Activated CD4-positive, alpha-beta T cell treated with anti-CD3 and anti-CD28 coated beads, Interleukin-2, amount 10 ng/mL, durations not matched to agents 7 days and 5 days (primary cell): Measurements from ENCODE around the gene KLK15. TPM values are rescaled to one million over a fixed set of nuclear protein-coding genes. Genes with fewer than 3 reads are reported as not detected.
"Not testable (repeated sequence)": the region's sequence is repeated elsewhere in the genome, so short reads cannot be mapped to it uniquely, and the experiment has no call there.

Experiments used
- CTCF ChIA-PET: fragments of 350-600 bp; sonication (Branson Sonifier 250); formaldehyde crosslinking; loops from one replicate; lab custom pipeline; 2021; ENCODE audit warnings: antibody characterized with exemption; lab: Charles Lee
- POLR2A ChIA-PET: fragments of 350-600 bp; sonication (Branson Sonifier 250); formaldehyde crosslinking; loops from one replicate; lab custom pipeline; 2021; ENCODE audit warnings: antibody characterized with exemption; lab: Charles Lee
- DNase-seq: peaks from one replicate; pipeline ENCODE4 v3.0.0-alpha.2; 2020
- H3K27ac Mint-ChIP-seq: one replicate; pipeline ENCODE4 v1.8.0; 2021; ENCODE audit warnings: mild to moderate bottlenecking, moderate library complexity, mixed read lengths
- H3K27me3 Mint-ChIP-seq: one replicate; pipeline ENCODE4 v1.8.0; 2021; ENCODE audit warnings: mixed read lengths
- H3K36me3 Mint-ChIP-seq: one replicate; pipeline ENCODE4 v1.8.0; 2021; ENCODE audit warnings: low read depth, mixed read lengths
- H3K4me1 Mint-ChIP-seq: one replicate; pipeline ENCODE4 v1.8.0; 2021; ENCODE audit warnings: mixed read lengths
- H3K4me3 Mint-ChIP-seq: one replicate; pipeline ENCODE4 v1.8.0; 2021; ENCODE audit warnings: mild to moderate bottlenecking, moderate library complexity, mixed read lengths
- H3K9me3 Mint-ChIP-seq: one replicate; pipeline ENCODE4 v1.8.0; 2021; ENCODE audit warnings: mixed read lengths
- total RNA-seq, 2 experiments: library from RNA; stranded (reverse); gene quantifications; one replicate each; pipeline ENCODE4 v1.2.3, GENCODE V29; 2021

Gene KLK15
- total RNA-seq, 2 experiments from 2014 or later: not detected

DNA sequence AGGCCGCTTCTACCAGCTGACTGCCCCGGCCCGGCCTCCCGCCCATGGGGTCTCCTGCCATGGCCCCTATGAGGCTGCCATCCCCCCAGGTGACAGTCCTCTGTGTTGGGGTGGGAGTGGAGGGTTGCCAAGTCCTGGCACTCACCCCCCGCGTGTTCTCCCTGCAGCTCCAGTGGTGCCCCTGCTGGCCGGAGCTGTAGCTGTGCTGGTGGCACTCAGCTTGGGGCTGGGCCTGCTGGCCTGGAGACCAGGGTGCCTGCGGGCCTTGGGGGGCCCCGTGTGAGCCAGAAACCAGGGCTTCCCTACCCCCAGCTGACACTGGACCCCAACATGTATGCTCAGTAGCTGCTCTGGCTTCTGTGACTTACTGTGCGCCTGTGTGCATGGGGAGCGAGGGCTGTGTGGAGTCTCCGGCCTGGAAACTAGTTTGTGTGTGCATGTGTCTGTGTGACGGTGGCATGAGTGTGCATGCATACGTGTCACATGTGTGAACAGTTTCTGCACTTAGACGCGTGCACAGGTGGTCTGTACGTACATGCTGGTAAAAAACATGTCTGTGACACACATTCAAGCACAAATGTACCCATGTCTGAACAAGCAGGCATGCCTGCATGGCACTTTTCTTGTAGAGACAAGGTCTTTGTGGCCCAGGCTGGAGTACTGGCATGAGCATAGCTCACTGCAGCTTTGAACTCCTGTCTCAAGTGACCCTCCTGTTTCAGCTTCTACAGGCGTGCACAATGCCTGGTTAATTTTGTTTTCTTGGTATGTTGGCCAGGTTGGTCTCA, 38.3 kb downstream of the KLK15 start:
- no peaks in the 10 kb centered on the region for H3K9me3 Mint-ChIP-seq
- no peak overlapping the region for H3K4me3 Mint-ChIP-seq
- ChIA-PET CTCF (interaction anchor here (1.4 to 1.7 kb wide), 2 partner anchors 9 to 11 kb away, joined by 3 to 8 read pairs; no protein-coding TSS in a partner anchor), POLR2A (no interaction called here)
- H3K36me3 Mint-ChIP-seq: peaks cover 6% of the 10 kb centered on the region
- no peak overlapping the region for H3K27ac Mint-ChIP-seq
- DNase-seq: no peak
- peaks cover 4% of the 10 kb centered on the region for H3K4me1 Mint-ChIP-seq
- no peaks in the 10 kb centered on the region for H3K27me3 Mint-ChIP-seq

DNA sequence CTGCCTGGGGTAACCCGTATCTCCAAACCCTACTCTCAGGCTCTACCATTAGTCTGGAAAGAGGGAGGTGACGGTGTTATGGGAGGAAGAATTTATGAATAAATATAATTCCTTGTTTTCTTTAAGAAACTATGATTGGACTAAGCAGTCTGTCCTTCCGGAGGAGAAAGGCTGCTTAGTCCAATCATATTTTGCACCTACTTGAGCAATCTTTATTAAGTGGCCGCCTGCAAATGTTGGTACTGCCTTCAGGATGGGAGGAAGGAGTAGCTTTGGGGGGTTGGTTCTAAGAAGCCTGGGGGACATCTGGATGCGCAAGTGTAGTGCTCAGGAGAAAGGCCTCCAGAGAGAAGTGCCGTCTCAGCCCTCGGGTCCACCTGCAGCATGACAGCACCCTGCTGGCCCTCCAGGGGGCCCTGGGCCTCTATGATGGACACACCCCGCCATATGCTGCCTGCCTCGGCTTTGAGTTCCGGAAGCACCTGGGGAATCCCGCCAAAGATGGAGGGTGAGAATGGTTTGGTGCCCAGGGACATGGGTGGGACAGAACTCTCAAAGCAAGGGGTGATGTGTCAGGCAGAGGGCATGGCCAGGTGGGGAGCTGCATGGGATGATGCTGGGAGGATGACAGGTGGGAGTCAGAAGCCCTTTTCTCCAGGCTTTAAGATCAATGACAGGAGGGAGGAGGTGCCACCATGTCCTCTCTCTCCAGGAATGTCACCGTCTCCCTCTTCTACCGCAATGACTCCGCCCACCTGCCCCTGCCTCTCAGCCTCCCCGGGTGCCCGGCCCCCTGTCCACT, 39.1 kb downstream of the KLK15 start:
- Mint-ChIP-seq H3K27ac (peak overlapping the region; percentile 42), H3K9me3 (no peaks in the 10 kb centered on the region), H3K4me1 (peaks cover 2% of the 10 kb centered on the region), H3K36me3 (peaks cover 5% of the 10 kb centered on the region), H3K27me3 (no peaks in the 10 kb centered on the region), H3K4me3 (no peak overlapping the region)
- ChIA-PET POLR2A (no interaction called here), CTCF (interaction anchor here (1.4 to 1.8 kb wide), 3 partner anchors 10 to 13 kb away, joined by 3 to 8 read pairs (median 5); no protein-coding TSS in a partner anchor)
- DNase-seq: no peak

GRCh38 chr19:50793558-50794065, 39.8 kb downstream of the KLK15 start:
- ChIA-PET CTCF (interaction anchor here (1.8 kb wide), 1 partner anchor 12 kb away, joined by 5 read pairs; no protein-coding TSS in a partner anchor), POLR2A (no interaction called here)

GRCh38 chr19:50792272-50793250, 40.8 kb downstream of the KLK15 start:
- Mint-ChIP-seq H3K9me3 (no peaks in the 10 kb centered on the region), H3K27me3 (no peaks in the 10 kb centered on the region), H3K27ac (no peak overlapping the region), H3K4me3 (no peak overlapping the region), H3K4me1 (peaks cover 2% of the 10 kb centered on the region), H3K36me3 (no peaks in the 10 kb centered on the region)
- ChIA-PET CTCF (interaction anchor here (0.7 to 1.8 kb wide), 2 partner anchors 11 to 380 kb away, joined by 4 to 5 read pairs; no protein-coding TSS in a partner anchor), POLR2A (no interaction called here)
- DNase-seq: no peak

More at GRCh38 chr19:50793558-50794065, 39.8 kb downstream of the KLK15 start:
- Mint-ChIP-seq H3K36me3 (peaks cover 5% of the 10 kb centered on the region), H3K4me3 (no peak overlapping the region), H3K27ac (no peak overlapping the region), H3K27me3 (no peaks in the 10 kb centered on the region), H3K4me1 (peaks cover 2% of the 10 kb centered on the region), H3K9me3 (no peaks in the 10 kb centered on the region)
- no peak for DNase-seq

GRCh38 chr19:50791594-50792271, 41.6 kb downstream of the KLK15 start:
- DNase-seq: no peak
- no peaks in the 10 kb centered on the region for H3K9me3 Mint-ChIP-seq
- no peaks in the 10 kb centered on the region for H3K36me3 Mint-ChIP-seq
- ChIA-PET CTCF (no interaction called here), POLR2A (no interaction called here)
- H3K4me1 Mint-ChIP-seq: peaks cover 2% of the 10 kb centered on the region
- H3K27me3 Mint-ChIP-seq: no peaks in the 10 kb centered on the region
- no peak overlapping the region for H3K4me3 Mint-ChIP-seq
- no peak overlapping the region for H3K27ac Mint-ChIP-seq

DNA sequence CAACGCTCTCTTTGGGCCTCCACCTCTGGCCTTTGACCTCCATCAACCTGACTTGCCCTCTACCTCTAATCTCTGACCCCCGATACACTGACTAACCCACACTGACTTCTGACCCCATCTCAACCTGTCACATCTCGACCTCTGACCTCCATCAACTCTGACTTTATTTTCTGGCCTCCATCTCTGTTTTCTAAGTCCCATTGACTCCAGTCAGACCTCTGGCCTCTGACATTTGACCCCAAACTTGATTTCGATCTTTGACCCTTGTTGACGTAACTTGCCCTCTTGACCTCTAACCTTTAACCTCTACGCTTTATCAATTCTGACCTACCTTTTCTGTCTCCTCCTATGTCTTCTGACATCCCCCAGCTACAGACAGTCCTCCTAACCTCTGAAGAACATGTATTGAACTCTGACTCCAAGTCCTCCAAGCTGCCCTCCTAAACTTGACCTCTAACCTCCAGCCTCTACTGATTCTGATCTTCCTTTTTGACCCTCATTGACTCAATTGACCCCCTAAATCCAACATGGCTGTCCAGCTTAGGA, 42.4 kb downstream of the KLK15 start:
- Mint-ChIP-seq H3K4me1 (peaks cover 2% of the 10 kb centered on the region), H3K36me3 (no peaks in the 10 kb centered on the region), H3K27me3 (no peaks in the 10 kb centered on the region), H3K4me3 (no peak overlapping the region), H3K9me3 (no peaks in the 10 kb centered on the region), H3K27ac (no peak overlapping the region)
- ChIA-PET CTCF (no interaction called here), POLR2A (no interaction called here)
- no peak for DNase-seq

GRCh38 chr19:50790396-50790795, 43.0 kb downstream of the KLK15 start, which contains the start of gene ACP4:
Gene ACP4 (plus strand): TSS chr19:50790415. CDS start chr19:50790415, 0 bp downstream.
- ChIA-PET POLR2A (no interaction called here), CTCF (no interaction called here)
- Mint-ChIP-seq H3K4me1 (peaks cover 2% of the 10 kb centered on the region), H3K27ac (no peak within 1 kb of the TSS), H3K4me3 (no peak within 1 kb of the TSS), H3K9me3 (no peaks in the 10 kb centered on the region), H3K36me3 (no peaks in the 10 kb centered on the region), H3K27me3 (no peaks in the 10 kb centered on the region)
- no peak for DNase-seq

- Mint-ChIP-seq H3K4me3 (no peak overlapping the region), H3K36me3 (no peaks in the 10 kb centered on the region), H3K27me3 (peaks cover 11% of the 10 kb centered on the region), H3K4me1 (peaks cover 11% of the 10 kb centered on the region), H3K27ac (peak overlapping the region; percentile 31), H3K9me3 (no peaks in the 10 kb centered on the region)
- no peak for DNase-seq
- ChIA-PET POLR2A (no interaction called here), CTCF (no interaction called here)
Measured at GRCh38 chr19:50785329-50785728, 48.0 kb downstream of the KLK15 start.

- no peaks in the 10 kb centered on the region for H3K9me3 Mint-ChIP-seq
- no peak overlapping the region for H3K27ac Mint-ChIP-seq
- CTCF ChIA-PET: interaction anchor here (1.2 to 1.4 kb wide), 2 partner anchors 10 to 428 kb away, joined by 3 to 4 read pairs; no protein-coding TSS in a partner anchor
- no peak for DNase-seq
- peaks cover 11% of the 10 kb centered on the region for H3K4me1 Mint-ChIP-seq
- H3K36me3 Mint-ChIP-seq: no peaks in the 10 kb centered on the region
- H3K27me3 Mint-ChIP-seq: peaks cover 17% of the 10 kb centered on the region
- H3K4me3 Mint-ChIP-seq: no peak overlapping the region
- POLR2A ChIA-PET: no interaction called here
Measured at GRCh38 chr19:50784710-50785109, 48.7 kb downstream of the KLK15 start.

- Mint-ChIP-seq H3K4me1 (peaks cover 11% of the 10 kb centered on the region), H3K27me3 (peaks cover 26% of the 10 kb centered on the region)
- POLR2A ChIA-PET: interaction anchor here (0.6 kb wide), 1 partner anchor 176 kb away, joined by 10 read pairs; no protein-coding TSS in a partner anchor
- DNase-seq, H3K27ac Mint-ChIP-seq, H3K4me3 Mint-ChIP-seq, H3K9me3 Mint-ChIP-seq, H3K36me3 Mint-ChIP-seq: not testable (repeated sequence)
- CTCF ChIA-PET: interaction anchor here (0.6 to 1.4 kb wide), 4 partner anchors 11 to 427 kb away, joined by 3 to 4 read pairs (median 4); no protein-coding TSS in a partner anchor
Measured at GRCh38 chr19:50783848-50784152, 49.6 kb downstream of the KLK15 start.

- Mint-ChIP-seq H3K9me3 (no peaks in the 10 kb centered on the region), H3K4me1 (peaks cover 11% of the 10 kb centered on the region), H3K27me3 (peaks cover 47% of the 10 kb centered on the region), H3K36me3 (no peaks in the 10 kb centered on the region), H3K27ac (no peak overlapping the region), H3K4me3 (no peak overlapping the region)
- DNase-seq: no peak
- CTCF ChIA-PET: interaction anchor here (1.2 to 2.5 kb wide), 2 partner anchors 12 to 224 kb away, joined by 5 to 7 read pairs; no protein-coding TSS in a partner anchor
- POLR2A ChIA-PET: no interaction called here
Measured at GRCh38 chr19:50780753-50781435, 52.5 kb downstream of the KLK15 start.
